Measurements from ENCODE around the gene SORBS1. TPM values are rescaled to one million over a fixed set of nuclear protein-coding genes. Genes with fewer than 3 reads are reported as not detected.

Gene SORBS1
- total RNA-seq, 2 experiments from 2014 or later: 0.57 to 3.1 TPM

DNA sequence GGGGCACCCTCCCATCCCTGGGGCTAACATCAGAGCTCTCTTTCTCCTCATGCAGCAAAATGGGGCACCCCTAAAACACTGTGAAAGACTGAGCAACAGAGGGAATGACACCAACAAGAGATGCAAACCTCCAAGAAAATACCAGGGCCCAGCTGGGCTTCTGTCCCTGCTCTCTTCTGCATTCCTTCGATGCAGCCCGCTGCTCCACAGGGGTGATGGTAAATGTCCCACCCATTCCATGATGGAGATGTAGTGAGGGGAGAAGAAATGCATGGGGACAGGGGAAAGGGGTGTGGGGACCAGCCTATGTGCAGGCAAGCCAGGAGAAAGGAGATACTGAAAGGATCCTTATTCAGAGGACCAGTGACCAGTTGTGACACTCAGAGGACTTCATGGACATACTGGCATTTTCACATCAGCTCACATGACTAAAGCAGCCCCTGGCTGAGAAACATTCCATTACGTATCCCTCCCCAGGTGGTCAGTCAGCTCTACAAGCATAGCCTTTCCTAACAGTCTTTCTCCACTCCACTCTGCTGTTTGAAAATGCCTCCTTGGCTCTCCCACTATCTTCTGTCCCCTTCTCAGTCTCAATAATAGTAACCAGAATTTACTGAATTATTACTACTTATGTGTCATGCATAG is 13.3 kb downstream of the SORBS1 start:
- no peak for DNase-seq (ENCODE audit: low spot score)
- Histone ChIP-seq H3K4me2 (ENCODE audit: low read length) (no peak overlapping the region), H3K36me3 (ENCODE audit: insufficient read depth, low read length) (no peaks in the 10 kb centered on the region), H3K9me2 (ENCODE audit: insufficient read depth, low read length) (no peaks in the 10 kb centered on the region), H4K20me1 (ENCODE audit: insufficient read depth, low read length) (no peaks in the 10 kb centered on the region), H3K79me2 (ENCODE audit: insufficient read depth, low read depth, low read length) (no peaks in the 10 kb centered on the region), H3K9me3 (ENCODE audit: low read length) (no peaks in the 10 kb centered on the region), H2AFZ (ENCODE audit: low read length) (no peak overlapping the region), H3K27ac (ENCODE audit: low read depth, low read length, poor library complexity, severe bottlenecking) (no peak overlapping the region), H3K4me3 (ENCODE audit: low read depth, low read length, poor library complexity, severe bottlenecking) (no peak overlapping the region), H3K4me1 (ENCODE audit: insufficient read depth, low read length, poor library complexity, severe bottlenecking) (no peaks in the 10 kb centered on the region)
- no TSS peak for BruUV-seq (replicated peaks)
- intact Hi-C loops (cut with micrococcal nuclease; ENCODE audit: unreplicated experiment): no loop called here
- CTCF ChIA-PET (ENCODE audit: unreplicated experiment): no interaction called here
- POLR2A ChIA-PET: no interaction called here
- no peak for TF ChIP-seq EZH2phosphoT487 (IDR thresholded peaks at IDR 0.05; ENCODE audit: borderline replicate concordance, low read depth, low read length)
- TF ChIP-seq, protein P1, sequence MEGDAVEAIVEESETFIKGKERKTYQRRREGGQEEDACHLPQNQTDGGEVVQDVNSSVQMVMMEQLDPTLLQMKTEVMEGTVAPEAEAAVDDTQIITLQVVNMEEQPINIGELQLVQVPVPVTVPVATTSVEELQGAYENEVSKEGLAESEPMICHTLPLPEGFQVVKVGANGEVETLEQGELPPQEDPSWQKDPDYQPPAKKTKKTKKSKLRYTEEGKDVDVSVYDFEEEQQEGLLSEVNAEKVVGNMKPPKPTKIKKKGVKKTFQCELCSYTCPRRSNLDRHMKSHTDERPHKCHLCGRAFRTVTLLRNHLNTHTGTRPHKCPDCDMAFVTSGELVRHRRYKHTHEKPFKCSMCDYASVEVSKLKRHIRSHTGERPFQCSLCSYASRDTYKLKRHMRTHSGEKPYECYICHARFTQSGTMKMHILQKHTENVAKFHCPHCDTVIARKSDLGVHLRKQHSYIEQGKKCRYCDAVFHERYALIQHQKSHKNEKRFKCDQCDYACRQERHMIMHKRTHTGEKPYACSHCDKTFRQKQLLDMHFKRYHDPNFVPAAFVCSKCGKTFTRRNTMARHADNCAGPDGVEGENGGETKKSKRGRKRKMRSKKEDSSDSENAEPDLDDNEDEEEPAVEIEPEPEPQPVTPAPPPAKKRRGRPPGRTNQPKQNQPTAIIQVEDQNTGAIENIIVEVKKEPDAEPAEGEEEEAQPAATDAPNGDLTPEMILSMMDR (conservative IDR thresholded peaks at IDR 0.05; ENCODE audit: low read length): no peak

DNA sequence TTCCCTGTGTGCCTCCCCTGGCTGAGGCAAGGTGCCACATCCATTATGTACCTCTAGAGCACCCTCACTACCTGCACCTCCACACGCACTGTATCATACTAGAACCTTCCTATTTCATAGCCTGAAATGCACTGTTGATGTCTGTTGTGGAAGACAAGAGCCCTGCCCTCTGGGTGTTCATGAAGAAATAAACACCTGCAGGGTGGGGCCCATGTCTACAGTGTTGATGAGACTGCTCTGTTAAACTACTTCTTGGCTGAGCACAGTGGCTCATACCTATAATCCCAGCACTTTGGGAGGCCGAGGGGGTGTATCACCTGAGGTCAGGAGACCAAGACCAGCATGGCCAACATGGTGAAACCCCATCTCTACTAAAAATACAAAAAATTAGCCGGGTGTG is 14.0 kb downstream of the SORBS1 start:
- no TSS peak for BruUV-seq (replicated peaks)
- intact Hi-C loops (cut with micrococcal nuclease; ENCODE audit: unreplicated experiment): no loop called here
- no peak overlapping the region for H3K4me2 ChIP-seq (ENCODE audit: low read length)
- no peak for DNase-seq (ENCODE audit: low spot score)
- H3K27ac ChIP-seq (ENCODE audit: low read depth, low read length, poor library complexity, severe bottlenecking): no peak overlapping the region
- CTCF ChIA-PET (ENCODE audit: unreplicated experiment): no interaction called here
- no peaks in the 10 kb centered on the region for H3K79me2 ChIP-seq (ENCODE audit: insufficient read depth, low read depth, low read length)
- no peak overlapping the region for H2AFZ ChIP-seq (ENCODE audit: low read length)
- no peaks in the 10 kb centered on the region for H3K9me2 ChIP-seq (ENCODE audit: insufficient read depth, low read length)
- H3K36me3 ChIP-seq (ENCODE audit: insufficient read depth, low read length): no peaks in the 10 kb centered on the region
- H3K9me3 ChIP-seq (ENCODE audit: low read length): no peaks in the 10 kb centered on the region
- no peaks in the 10 kb centered on the region for H3K4me1 ChIP-seq (ENCODE audit: insufficient read depth, low read length, poor library complexity, severe bottlenecking)
- H4K20me1 ChIP-seq (ENCODE audit: insufficient read depth, low read length): no peaks in the 10 kb centered on the region
- no peak overlapping the region for H3K4me3 ChIP-seq (ENCODE audit: low read depth, low read length, poor library complexity, severe bottlenecking)
- no peak for TF ChIP-seq EZH2phosphoT487 (IDR thresholded peaks at IDR 0.05; ENCODE audit: borderline replicate concordance, low read depth, low read length)
- POLR2A ChIA-PET: no interaction called here

GRCh38 chr10:95545981-95546380 is 15.2 kb downstream of the SORBS1 start:
- no peak overlapping the region for H3K4me3 ChIP-seq (ENCODE audit: low read depth, low read length, poor library complexity, severe bottlenecking)
- no peak overlapping the region for H3K27ac ChIP-seq (ENCODE audit: low read depth, low read length, poor library complexity, severe bottlenecking)
- no peaks in the 10 kb centered on the region for H4K20me1 ChIP-seq (ENCODE audit: insufficient read depth, low read length)
- H3K9me3 ChIP-seq (ENCODE audit: low read length): no peaks in the 10 kb centered on the region
- no TSS peak for BruUV-seq (replicated peaks)
- ChIA-PET CTCF (ENCODE audit: unreplicated experiment) (no interaction called here), POLR2A (no interaction called here)
- no peak for DNase-seq (ENCODE audit: low spot score)
- H3K9me2 ChIP-seq (ENCODE audit: insufficient read depth, low read length): no peaks in the 10 kb centered on the region
- H2AFZ ChIP-seq (ENCODE audit: low read length): no peak overlapping the region
- no peaks in the 10 kb centered on the region for H3K4me1 ChIP-seq (ENCODE audit: insufficient read depth, low read length, poor library complexity, severe bottlenecking)
- intact Hi-C loops (cut with micrococcal nuclease; ENCODE audit: unreplicated experiment): no loop called here
- H3K4me2 ChIP-seq (ENCODE audit: low read length): no peak overlapping the region
- H3K79me2 ChIP-seq (ENCODE audit: insufficient read depth, low read depth, low read length): no peaks in the 10 kb centered on the region
- H3K36me3 ChIP-seq (ENCODE audit: insufficient read depth, low read length): no peaks in the 10 kb centered on the region
- TF ChIP-seq EZH2phosphoT487 (IDR thresholded peaks at IDR 0.05; ENCODE audit: borderline replicate concordance, low read depth, low read length): no peak
- TF ChIP-seq, protein P1 (conservative IDR thresholded peaks at IDR 0.05; ENCODE audit: low read length): no peak
